ENCODE data around the gene SAV1. TPM values are rescaled to one million over a fixed set of nuclear protein-coding genes. Genes with fewer than 3 reads are reported as not detected.

SAV1 gene
- total and polyA plus RNA-seq, 2 of the 13 experiments (the other 11 are each of a cell fraction or from before 2014, with no cell fraction given) = 7.3 to 8.2 TPM

- TF ChIP-seq NFAT5 (CRISPR knock-in tag; IDR thresholded peaks at IDR 0.05) (no peak; the same call in 1 of the 2 replicates), ZNF878 (CRISPR knock-in tag; IDR thresholded peaks at IDR 0.05) (no peak), ZNF572 (CRISPR knock-in tag; IDR thresholded peaks at IDR 0.05) (no peak), ZNF775 (CRISPR knock-in tag; IDR thresholded peaks at IDR 0.05; ENCODE audit: borderline replicate concordance) (no peak), XBP1 (CRISPR knock-in tag; IDR thresholded peaks at IDR 0.05) (no peak), ZNF589 (CRISPR knock-in tag; conservative IDR thresholded peaks at IDR 0.05) (peak; percentile 50; the same call in 1 of the 2 replicates), ATF4 (CRISPR knock-in tag; IDR thresholded peaks at IDR 0.05) (0 out of 4 replicates have a peak, but pooled peaks of 1 of the 2 experiments have one; percentile 38), ZNF232 (CRISPR knock-in tag; IDR thresholded peaks at IDR 0.05; ENCODE audit: borderline replicate concordance) (peak; percentile 77; the same call in 1 of the 2 replicates), ZNF546 (CRISPR knock-in tag; conservative IDR thresholded peaks at IDR 0.05) (peak; percentile 70; the same call in 1 of the 2 replicates), ZNF746 (CRISPR knock-in tag; IDR thresholded peaks at IDR 0.05) (no peak), ZNF121 (CRISPR knock-in tag; IDR thresholded peaks at IDR 0.05) (no peak), TBX2 (CRISPR knock-in tag; IDR thresholded peaks at IDR 0.05; ENCODE audit: borderline replicate concordance) (peak; percentile 82), ZNF883 (CRISPR knock-in tag; IDR thresholded peaks at IDR 0.05; ENCODE audit: not compliant biosample characterization) (peak; percentile 66), ZNF124 (CRISPR knock-in tag; IDR thresholded peaks at IDR 0.05) (peak; percentile 43; the same call in 1 of the 2 replicates), ZNF670 (CRISPR knock-in tag; IDR thresholded peaks at IDR 0.05; ENCODE audit: borderline replicate concordance) (no peak; the same call in 1 of the 2 replicates), MIER3 (CRISPR knock-in tag; IDR thresholded peaks at IDR 0.05; ENCODE audit: borderline replicate concordance) (no peak; the same call in 1 of the 2 replicates)
- TF ChIP-seq, protein P1, sequence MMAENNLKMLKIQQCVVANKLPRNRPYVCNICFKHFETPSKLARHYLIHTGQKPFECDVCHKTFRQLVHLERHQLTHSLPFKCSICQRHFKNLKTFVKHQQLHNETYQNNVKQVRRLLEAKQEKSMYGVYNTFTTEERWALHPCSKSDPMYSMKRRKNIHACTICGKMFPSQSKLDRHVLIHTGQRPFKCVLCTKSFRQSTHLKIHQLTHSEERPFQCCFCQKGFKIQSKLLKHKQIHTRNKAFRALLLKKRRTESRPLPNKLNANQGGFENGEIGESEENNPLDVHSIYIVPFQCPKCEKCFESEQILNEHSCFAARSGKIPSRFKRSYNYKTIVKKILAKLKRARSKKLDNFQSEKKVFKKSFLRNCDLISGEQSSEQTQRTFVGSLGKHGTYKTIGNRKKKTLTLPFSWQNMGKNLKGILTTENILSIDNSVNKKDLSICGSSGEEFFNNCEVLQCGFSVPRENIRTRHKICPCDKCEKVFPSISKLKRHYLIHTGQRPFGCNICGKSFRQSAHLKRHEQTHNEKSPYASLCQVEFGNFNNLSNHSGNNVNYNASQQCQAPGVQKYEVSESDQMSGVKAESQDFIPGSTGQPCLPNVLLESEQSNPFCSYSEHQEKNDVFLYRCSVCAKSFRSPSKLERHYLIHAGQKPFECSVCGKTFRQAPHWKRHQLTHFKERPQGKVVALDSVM (CRISPR knock-in tag; IDR thresholded peaks at IDR 0.05) = no peak; the same call in 1 of the 2 replicates
- TF ChIP-seq, protein P2, sequence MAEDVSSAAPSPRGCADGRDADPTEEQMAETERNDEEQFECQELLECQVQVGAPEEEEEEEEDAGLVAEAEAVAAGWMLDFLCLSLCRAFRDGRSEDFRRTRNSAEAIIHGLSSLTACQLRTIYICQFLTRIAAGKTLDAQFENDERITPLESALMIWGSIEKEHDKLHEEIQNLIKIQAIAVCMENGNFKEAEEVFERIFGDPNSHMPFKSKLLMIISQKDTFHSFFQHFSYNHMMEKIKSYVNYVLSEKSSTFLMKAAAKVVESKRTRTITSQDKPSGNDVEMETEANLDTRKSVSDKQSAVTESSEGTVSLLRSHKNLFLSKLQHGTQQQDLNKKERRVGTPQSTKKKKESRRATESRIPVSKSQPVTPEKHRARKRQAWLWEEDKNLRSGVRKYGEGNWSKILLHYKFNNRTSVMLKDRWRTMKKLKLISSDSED (CRISPR knock-in tag; IDR thresholded peaks at IDR 0.05) = no peak
Measured at GRCh38 chr14:50667996-50668825, at the start of gene SAV1 (continued).
